Measurements from ENCODE around the gene ELN.

- TF ChIP-seq CTCF (IDR thresholded peaks at IDR 0.05; ENCODE audit: low read depth, low read length), result no peak
- TF ChIP-seq EZH2phosphoT487 (IDR thresholded peaks at IDR 0.05; ENCODE audit: low read depth), result no peak
These were observed 33.2 kb upstream of the ELN start for GRCh38 chr7:73994761-73995160.
